IPS-18a (cell line): ENCODE measurements around the gene PAPPA.

Experiments
- H3K27ac ChIP-seq: one replicate; pipeline ENCODE4 v1.5.1; 2013; ENCODE audit warnings: low read length
- H3K27me3 ChIP-seq: one replicate; pipeline ENCODE4 v1.6.1; 2013; ENCODE audit warnings: mild to moderate bottlenecking, low read length; ENCODE audit not compliant: control insufficient read depth, insufficient read depth
- H3K36me3 ChIP-seq: one replicate; pipeline ENCODE4 v1.6.1; 2013; ENCODE audit warnings: low read depth, low read length; ENCODE audit not compliant: control insufficient read depth
- H3K4me1 ChIP-seq: one replicate; pipeline ENCODE4 v1.6.1; 2013; ENCODE audit warnings: low read depth, low read length; ENCODE audit not compliant: control insufficient read depth
- H3K4me3 ChIP-seq: one replicate; pipeline ENCODE4 v1.5.1; 2013; ENCODE audit warnings: low read length
- H3K9ac ChIP-seq: one replicate; pipeline ENCODE4 v1.6.1; 2013; ENCODE audit warnings: mild to moderate bottlenecking, low read length, moderate library complexity
- H3K9me3 ChIP-seq: one replicate; pipeline ENCODE4 v1.6.1; 2013; ENCODE audit warnings: low read depth, low read length; ENCODE audit not compliant: control insufficient read depth

The PAPPA gene

GRCh38 chr9:116153765-116154333 is at the start of gene PAPPA:
PAPPA (plus strand) TSS chr9:116153791; CDS start chr9:116154173, 382 bp downstream.
- Histone ChIP-seq H3K4me3 (peak within 1 kb of the TSS; percentile 68), H3K9me3 (no peaks in the 10 kb centered on the region), H3K4me1 (peaks cover 26% of the 10 kb centered on the region), H3K27me3 (peaks cover 67% of the 10 kb centered on the region), H3K36me3 (no peaks in the 10 kb centered on the region), H3K27ac (no peak within 1 kb of the TSS), H3K9ac (peak within 1 kb of the TSS; percentile 13)

- no peaks in the 10 kb centered on the region for H3K9me3 ChIP-seq
Observed at GRCh38 chr9:116103976-116104820, 49.4 kb upstream of the PAPPA start.

GRCh38 chr9:116112236-116112635 is 41.4 kb upstream of the PAPPA start:
- H3K36me3 ChIP-seq, result no peaks in the 10 kb centered on the region
- no peaks in the 10 kb centered on the region for H3K27me3 ChIP-seq
- no peak overlapping the region for H3K4me3 ChIP-seq
- no peak overlapping the region for H3K9ac ChIP-seq
- H3K4me1 ChIP-seq, result no peaks in the 10 kb centered on the region
- no peaks in the 10 kb centered on the region for H3K9me3 ChIP-seq
- no peak overlapping the region for H3K27ac ChIP-seq

More at GRCh38 chr9:116103976-116104820, 49.4 kb upstream of the PAPPA start:
- Histone ChIP-seq H3K27me3 (no peaks in the 10 kb centered on the region), H3K4me1 (no peaks in the 10 kb centered on the region), H3K4me3 (no peak overlapping the region), H3K36me3 (no peaks in the 10 kb centered on the region), H3K27ac (no peak overlapping the region), H3K9ac (no peak overlapping the region)

- no peak overlapping the region for H3K4me3 ChIP-seq
- H3K27ac ChIP-seq, result no peak overlapping the region
- H3K9ac ChIP-seq, result no peak overlapping the region
- H3K27me3 ChIP-seq, result no peaks in the 10 kb centered on the region
- no peaks in the 10 kb centered on the region for H3K9me3 ChIP-seq
- H3K4me1 ChIP-seq, result no peaks in the 10 kb centered on the region
- no peaks in the 10 kb centered on the region for H3K36me3 ChIP-seq
Observed at GRCh38 chr9:116115761-116116353, 37.7 kb upstream of the PAPPA start.

GRCh38 chr9:116116393-116116792 is 37.2 kb upstream of the PAPPA start:
- no peak overlapping the region for H3K9ac ChIP-seq
- H3K36me3 ChIP-seq, result no peaks in the 10 kb centered on the region
- no peak overlapping the region for H3K27ac ChIP-seq
- no peaks in the 10 kb centered on the region for H3K4me1 ChIP-seq
- H3K4me3 ChIP-seq, result no peak overlapping the region
- no peaks in the 10 kb centered on the region for H3K27me3 ChIP-seq
- H3K9me3 ChIP-seq, result no peaks in the 10 kb centered on the region

GRCh38 chr9:116123171-116123570 is 30.4 kb upstream of the PAPPA start:
- Histone ChIP-seq H3K27me3 (no peaks in the 10 kb centered on the region), H3K27ac (no peak overlapping the region), H3K9ac (no peak overlapping the region), H3K4me1 (peaks cover 7% of the 10 kb centered on the region), H3K4me3 (no peak overlapping the region), H3K9me3 (no peaks in the 10 kb centered on the region), H3K36me3 (no peaks in the 10 kb centered on the region)

GRCh38 chr9:116124472-116125040 is 29.0 kb upstream of the PAPPA start:
- H3K9me3 ChIP-seq, result no peaks in the 10 kb centered on the region
- H3K9ac ChIP-seq, result no peak overlapping the region
- peaks cover 7% of the 10 kb centered on the region for H3K4me1 ChIP-seq
- H3K36me3 ChIP-seq, result no peaks in the 10 kb centered on the region
- no peak overlapping the region for H3K4me3 ChIP-seq
- H3K27me3 ChIP-seq, result no peaks in the 10 kb centered on the region
- no peak overlapping the region for H3K27ac ChIP-seq

- H3K27me3 ChIP-seq, result no peaks in the 10 kb centered on the region
- H3K9ac ChIP-seq, result no peak overlapping the region
- H3K36me3 ChIP-seq, result no peaks in the 10 kb centered on the region
- H3K27ac ChIP-seq, result no peak overlapping the region
- peaks cover 5% of the 10 kb centered on the region for H3K9me3 ChIP-seq
- no peaks in the 10 kb centered on the region for H3K4me1 ChIP-seq
- H3K4me3 ChIP-seq, result no peak overlapping the region
Observed at GRCh38 chr9:116133163-116133562, 20.4 kb upstream of the PAPPA start.

- no peak overlapping the region for H3K4me3 ChIP-seq
- H3K27me3 ChIP-seq, result no peaks in the 10 kb centered on the region
- H3K9ac ChIP-seq, result no peak overlapping the region
- peaks cover 5% of the 10 kb centered on the region for H3K9me3 ChIP-seq
- no peaks in the 10 kb centered on the region for H3K36me3 ChIP-seq
- no peaks in the 10 kb centered on the region for H3K4me1 ChIP-seq
- no peak overlapping the region for H3K27ac ChIP-seq
Observed at GRCh38 chr9:116134975-116135374, 18.6 kb upstream of the PAPPA start.

- Histone ChIP-seq H3K36me3 (no peaks in the 10 kb centered on the region), H3K4me1 (no peaks in the 10 kb centered on the region), H3K4me3 (no peak overlapping the region), H3K27me3 (no peaks in the 10 kb centered on the region), H3K9ac (no peak overlapping the region), H3K9me3 (no peaks in the 10 kb centered on the region), H3K27ac (no peak overlapping the region)
Observed at GRCh38 chr9:116137010-116137409, 16.6 kb upstream of the PAPPA start.

- Histone ChIP-seq H3K27ac (no peak overlapping the region), H3K4me3 (no peak overlapping the region), H3K4me1 (no peaks in the 10 kb centered on the region), H3K9me3 (no peaks in the 10 kb centered on the region), H3K36me3 (no peaks in the 10 kb centered on the region), H3K27me3 (no peaks in the 10 kb centered on the region), H3K9ac (no peak overlapping the region)
Observed at GRCh38 chr9:116137581-116137980, 16.0 kb upstream of the PAPPA start.
